ENCODE results near the gene PNN. TPM values are rescaled to one million over a fixed set of nuclear protein-coding genes. Genes with fewer than 3 reads are reported as not detected.

The PNN gene
- total RNA-seq, 2 donors from 2014 or later, result 34.6 to 52.4 TPM

GRCh38 chr14:39177168-39177545 lies 2.1 kb downstream of the PNN start:
- no peak for DNase-seq
- Histone ChIP-seq H3K36me3 (peaks cover 11% of the 10 kb centered on the region), H3K27ac (no peak overlapping the region), H3K4me1 (no peaks in the 10 kb centered on the region), H3K4me3 (no peak overlapping the region), H3K9ac (ENCODE audit: low read depth in 2 of 2, low read length in 2 of 2) (no peak overlapping the region), H3K9me3 (no peaks in the 10 kb centered on the region), H3K27me3 (no peaks in the 10 kb centered on the region)
- intact Hi-C loops (cut with DNase I), result loop anchor here (5.0 kb wide), 1 partner anchor 75 kb away; the partner anchor contains the start of gene SEC23A
- TF ChIP-seq CTCF (IDR thresholded peaks at IDR 0.05), result no peak

DNA sequence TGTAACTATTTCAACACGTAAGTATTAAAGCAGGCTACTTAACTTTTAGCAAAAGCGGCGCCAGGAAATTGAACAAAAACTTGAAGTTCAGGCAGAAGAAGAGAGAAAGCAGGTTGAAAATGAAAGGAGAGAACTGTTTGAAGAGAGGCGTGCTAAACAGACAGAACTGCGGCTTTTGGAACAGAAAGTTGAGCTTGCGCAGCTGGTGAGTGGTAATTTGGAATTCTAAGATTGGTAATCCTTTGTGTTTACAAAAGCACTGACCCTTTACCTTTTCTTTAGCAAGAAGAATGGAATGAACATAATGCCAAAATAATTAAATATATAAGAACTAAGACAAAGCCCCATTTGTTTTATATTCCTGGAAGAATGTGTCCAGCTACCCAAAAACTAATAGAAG lies 4.0 kb downstream of the PNN start:
- intact Hi-C loops (cut with DNase I), result loop anchor here (5.0 kb wide), 1 partner anchor 77 kb away; the partner anchor contains the start of gene SEC23A
- H3K27me3 ChIP-seq, result no peaks in the 10 kb centered on the region
- H3K9me3 ChIP-seq, result no peaks in the 10 kb centered on the region
- H3K27ac ChIP-seq, result no peak overlapping the region
- H3K9ac ChIP-seq (ENCODE audit: low read depth in 2 of 2, low read length in 2 of 2), result no peak overlapping the region
- no peak overlapping the region for H3K4me3 ChIP-seq
- DNase-seq, result no peak
- TF ChIP-seq CTCF (IDR thresholded peaks at IDR 0.05), result no peak
- no peaks in the 10 kb centered on the region for H3K4me1 ChIP-seq
- H3K36me3 ChIP-seq, result peaks cover 11% of the 10 kb centered on the region

- DNase-seq, result no peak
- no peak overlapping the region for H3K4me3 ChIP-seq
- H3K4me1 ChIP-seq, result no peaks in the 10 kb centered on the region
- no peak overlapping the region for H3K9ac ChIP-seq (ENCODE audit: low read depth in 2 of 2, low read length in 2 of 2)
- intact Hi-C loops (cut with DNase I), result no loop called here
- TF ChIP-seq CTCF (IDR thresholded peaks at IDR 0.05), result no peak
- H3K9me3 ChIP-seq, result no peaks in the 10 kb centered on the region
- peaks cover 11% of the 10 kb centered on the region for H3K36me3 ChIP-seq
- no peaks in the 10 kb centered on the region for H3K27me3 ChIP-seq
- H3K27ac ChIP-seq, result no peak overlapping the region
Measured at GRCh38 chr14:39180553-39180952, 5.5 kb downstream of the PNN start.

DNA sequence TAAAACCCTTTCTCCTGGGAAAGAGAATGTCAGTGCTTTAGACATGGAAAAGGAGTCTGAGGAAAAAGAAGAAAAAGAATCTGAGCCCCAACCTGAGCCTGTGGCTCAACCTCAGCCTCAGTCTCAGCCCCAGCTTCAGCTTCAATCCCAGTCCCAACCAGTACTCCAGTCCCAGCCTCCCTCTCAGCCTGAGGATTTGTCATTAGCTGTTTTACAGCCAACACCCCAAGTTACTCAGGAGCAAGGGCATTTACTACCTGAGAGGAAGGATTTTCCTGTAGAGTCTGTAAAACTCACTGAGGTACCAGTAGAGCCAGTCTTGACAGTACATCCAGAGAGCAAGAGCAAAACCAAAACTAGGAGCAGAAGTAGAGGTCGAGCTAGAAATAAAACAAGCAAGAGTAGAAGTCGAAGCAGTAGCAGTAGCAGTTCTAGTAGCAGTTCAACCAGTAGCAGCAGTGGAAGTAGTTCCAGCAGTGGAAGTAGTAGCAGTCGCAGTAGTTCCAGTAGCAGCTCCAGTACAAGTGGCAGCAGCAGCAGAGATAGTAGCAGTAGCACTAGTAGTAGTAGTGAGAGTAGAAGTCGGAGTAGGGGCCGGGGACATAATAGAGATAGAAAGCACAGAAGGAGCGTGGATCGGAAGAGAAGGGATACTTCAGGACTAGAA lies 6.1 kb downstream of the PNN start:
- no peak overlapping the region for H3K4me3 ChIP-seq
- no peak for DNase-seq
- H3K27ac ChIP-seq, result no peak overlapping the region
- H3K9ac ChIP-seq (ENCODE audit: low read depth in 2 of 2, low read length in 2 of 2), result no peak overlapping the region
- no peak for TF ChIP-seq CTCF (IDR thresholded peaks at IDR 0.05)
- intact Hi-C loops (cut with DNase I), result no loop called here
- no peaks in the 10 kb centered on the region for H3K9me3 ChIP-seq
- H3K36me3 ChIP-seq, result peaks cover 11% of the 10 kb centered on the region
- H3K27me3 ChIP-seq, result no peaks in the 10 kb centered on the region
- no peaks in the 10 kb centered on the region for H3K4me1 ChIP-seq

DNA sequence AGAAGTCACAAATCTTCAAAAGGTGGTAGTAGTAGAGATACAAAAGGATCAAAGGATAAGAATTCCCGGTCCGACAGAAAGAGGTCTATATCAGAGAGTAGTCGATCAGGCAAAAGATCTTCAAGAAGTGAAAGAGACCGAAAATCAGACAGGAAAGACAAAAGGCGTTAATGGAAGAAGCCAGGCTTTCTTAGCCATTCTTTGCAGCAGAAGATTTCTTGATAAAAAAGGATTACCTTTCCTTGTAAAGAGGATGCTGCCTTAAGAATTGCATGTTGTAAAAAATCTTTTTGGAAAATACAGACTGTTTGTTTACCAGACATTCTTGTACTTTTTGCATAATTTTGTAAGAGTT lies 6.6 kb downstream of the PNN start:
- Histone ChIP-seq H3K27me3 (no peaks in the 10 kb centered on the region), H3K4me3 (no peak overlapping the region), H3K9ac (ENCODE audit: low read depth in 2 of 2, low read length in 2 of 2) (no peak overlapping the region), H3K36me3 (peaks cover 11% of the 10 kb centered on the region), H3K4me1 (no peaks in the 10 kb centered on the region), H3K27ac (no peak overlapping the region), H3K9me3 (no peaks in the 10 kb centered on the region)
- DNase-seq, result no peak
- intact Hi-C loops (cut with DNase I), result no loop called here
- no peak for TF ChIP-seq CTCF (IDR thresholded peaks at IDR 0.05)

All from colonic mucosa (tissue), 4 donors.